ENCODE results near the gene GLB1L3. TPM values are rescaled to one million over a fixed set of nuclear protein-coding genes. Genes with fewer than 3 reads are reported as not detected.
A peak's percentile ranks its signal among the peaks of the same experiment; 100 is the strongest.
"Not testable (repeated sequence)": the region's sequence is repeated elsewhere in the genome, so short reads cannot be mapped to it uniquely, and the experiment has no call there.

Gene GLB1L3
- total RNA-seq, 1 experiment from 2014 or later = not detected

DNA sequence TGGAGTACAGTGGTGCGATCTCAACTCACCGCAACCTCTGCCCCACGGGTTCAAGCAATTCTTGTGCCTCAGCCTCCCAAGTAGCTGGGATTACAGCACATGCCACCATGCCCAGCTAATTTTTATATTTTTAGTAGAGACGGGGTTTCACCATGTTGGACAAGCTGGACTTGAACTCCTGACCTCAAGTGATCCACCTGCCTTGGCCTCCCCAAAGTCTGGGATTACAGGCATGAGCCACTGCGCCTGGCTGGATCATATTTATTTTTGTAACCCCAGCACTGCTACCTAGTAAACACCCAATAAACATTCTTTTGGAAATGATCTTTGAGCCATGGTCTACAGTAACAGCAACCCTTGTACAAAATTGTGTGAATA lies 21.0 kb upstream of the GLB1L3 start:
- H3K36me3 ChIP-seq (ENCODE audit: control insufficient read depth in 1 of 2, insufficient read depth in 2 of 2, low read length in 2 of 2); H3K4me1 ChIP-seq (ENCODE audit: control insufficient read depth in 1 of 2, insufficient read depth in 2 of 2, low read length in 2 of 2); DNase-seq (ENCODE audit: low read depth, low spot score); H4K20me1 ChIP-seq (ENCODE audit: insufficient read depth); RAD21 ChIA-PET (ENCODE audit: low non-redundant PET in 1 of 2, low total read pairs in 2 of 2, uncharacterized antibody in 2 of 2, unreplicated experiment in 2 of 2); CTCF ChIA-PET; H3K4me3 ChIP-seq (replicated peaks in 1 of 2; ENCODE audit: low read depth in 1 of 2, low read length in 2 of 2); H3K27ac ChIP-seq (ENCODE audit: low read depth, low read length); H2AFZ ChIP-seq (ENCODE audit: low read depth, low read length, poor library complexity, severe bottlenecking); H3K9me3 ChIP-seq (ENCODE audit: control insufficient read depth in 1 of 2, insufficient read depth in 1 of 2, low read depth in 1 of 2, low read length in 2 of 2); H3K9me2 ChIP-seq (ENCODE audit: insufficient read depth); BruUV-seq (replicated peaks); H3K27me3 ChIP-seq (ENCODE audit: insufficient read depth, low read length); ATAC-seq; H3K9ac ChIP-seq (ENCODE audit: low read length); POLR2A ChIA-PET: not testable (repeated sequence)
- intact Hi-C loops (cut with micrococcal nuclease) = loop anchor here (10.0 kb wide), 2 partner anchors 320 to 330 kb away; no protein-coding TSS in a partner anchor
- peaks cover 23% of the 10 kb centered on the region for H3K79me2 ChIP-seq (ENCODE audit: insufficient read depth, low read length)
- H3K4me2 ChIP-seq (ENCODE audit: low read length) = peak overlapping the region; percentile 87; the same call in 1 of the 2 replicates

DNA sequence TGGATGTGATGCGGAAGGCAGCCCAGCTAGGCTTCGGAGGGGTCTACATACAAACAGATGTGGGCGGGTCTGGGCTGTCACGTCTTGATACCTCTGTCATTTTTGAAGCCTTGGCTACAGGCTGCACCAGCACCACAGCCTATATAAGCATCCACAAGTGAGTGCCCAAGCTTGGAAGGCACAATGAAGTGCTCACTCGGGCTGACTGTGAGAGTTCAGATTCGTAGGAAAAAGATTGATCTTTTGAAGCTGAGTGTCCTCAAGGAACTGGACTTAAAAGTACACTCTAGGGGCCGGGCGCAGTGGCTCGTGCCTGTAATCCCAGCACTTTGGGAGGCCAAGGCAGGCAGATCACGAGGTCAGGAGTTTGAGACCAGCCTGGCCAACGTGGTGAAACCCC lies 19.1 kb upstream of the GLB1L3 start:
- H3K36me3 ChIP-seq (ENCODE audit: control insufficient read depth in 1 of 2, insufficient read depth in 2 of 2, low read length in 2 of 2) = peaks cover 0 to 6% of the 10 kb centered on the region in 2 experiments; a peak in 1 of 4 replicates
- H4K20me1 ChIP-seq (ENCODE audit: insufficient read depth) = no peaks in the 10 kb centered on the region
- no peak for ATAC-seq
- H3K4me2 ChIP-seq (ENCODE audit: low read length) = no peak overlapping the region
- peaks cover 2 to 9% of the 10 kb centered on the region in 2 experiments; a peak in 2 of 4 replicates for H3K4me1 ChIP-seq (ENCODE audit: control insufficient read depth in 1 of 2, insufficient read depth in 2 of 2, low read length in 2 of 2)
- CTCF ChIA-PET = no interaction called here
- H3K27ac ChIP-seq (ENCODE audit: low read depth, low read length) = no peak overlapping the region
- intact Hi-C loops (cut with micrococcal nuclease) = loop anchor here (10.0 kb wide), 2 partner anchors 318 to 332 kb away; no protein-coding TSS in a partner anchor
- no peaks in the 10 kb centered on the region for H3K9me2 ChIP-seq (ENCODE audit: insufficient read depth)
- H3K9ac ChIP-seq (ENCODE audit: low read length) = no peak overlapping the region
- no TSS peak for BruUV-seq (replicated peaks)
- no peak overlapping the region for H3K4me3 ChIP-seq (replicated peaks in 1 of 2; ENCODE audit: low read depth in 1 of 2, low read length in 2 of 2)
- RAD21 ChIA-PET (ENCODE audit: low non-redundant PET in 1 of 2, low total read pairs in 2 of 2, uncharacterized antibody in 2 of 2, unreplicated experiment in 2 of 2) = no interaction called here
- POLR2A ChIA-PET = no interaction called here
- no peak for DNase-seq (ENCODE audit: low read depth, low spot score)
- no peaks in the 10 kb centered on the region for H3K9me3 ChIP-seq (ENCODE audit: control insufficient read depth in 1 of 2, insufficient read depth in 1 of 2, low read depth in 1 of 2, low read length in 2 of 2)
- TF ChIP-seq, protein P1, sequence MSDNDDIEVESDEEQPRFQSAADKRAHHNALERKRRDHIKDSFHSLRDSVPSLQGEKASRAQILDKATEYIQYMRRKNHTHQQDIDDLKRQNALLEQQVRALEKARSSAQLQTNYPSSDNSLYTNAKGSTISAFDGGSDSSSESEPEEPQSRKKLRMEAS (IDR thresholded peaks at IDR 0.05) = no peak
- TF ChIP-seq CEBPB (IDR thresholded peaks at IDR 0.05; ENCODE audit: low read depth) (no peak), ELF1 (IDR thresholded peaks at IDR 0.05; ENCODE audit: borderline replicate concordance, low read depth) (no peak), FOSL1 (IDR thresholded peaks at IDR 0.05; ENCODE audit: low read depth) (no peak), ZFX (IDR thresholded peaks at IDR 0.05) (no peak)
- TF ChIP-seq, protein P2, sequence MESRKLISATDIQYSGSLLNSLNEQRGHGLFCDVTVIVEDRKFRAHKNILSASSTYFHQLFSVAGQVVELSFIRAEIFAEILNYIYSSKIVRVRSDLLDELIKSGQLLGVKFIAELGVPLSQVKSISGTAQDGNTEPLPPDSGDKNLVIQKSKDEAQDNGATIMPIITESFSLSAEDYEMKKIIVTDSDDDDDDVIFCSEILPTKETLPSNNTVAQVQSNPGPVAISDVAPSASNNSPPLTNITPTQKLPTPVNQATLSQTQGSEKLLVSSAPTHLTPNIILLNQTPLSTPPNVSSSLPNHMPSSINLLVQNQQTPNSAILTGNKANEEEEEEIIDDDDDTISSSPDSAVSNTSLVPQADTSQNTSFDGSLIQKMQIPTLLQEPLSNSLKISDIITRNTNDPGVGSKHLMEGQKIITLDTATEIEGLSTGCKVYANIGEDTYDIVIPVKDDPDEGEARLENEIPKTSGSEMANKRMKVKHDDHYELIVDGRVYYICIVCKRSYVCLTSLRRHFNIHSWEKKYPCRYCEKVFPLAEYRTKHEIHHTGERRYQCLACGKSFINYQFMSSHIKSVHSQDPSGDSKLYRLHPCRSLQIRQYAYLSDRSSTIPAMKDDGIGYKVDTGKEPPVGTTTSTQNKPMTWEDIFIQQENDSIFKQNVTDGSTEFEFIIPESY (IDR thresholded peaks at IDR 0.05; ENCODE audit: extremely low read depth, insufficient replicate concordance, low read length) = no peak
- H3K79me2 ChIP-seq (ENCODE audit: insufficient read depth, low read length) = peaks cover 23% of the 10 kb centered on the region
- no peaks in the 10 kb centered on the region for H3K27me3 ChIP-seq (ENCODE audit: insufficient read depth, low read length)
- no peak overlapping the region for H2AFZ ChIP-seq (ENCODE audit: low read depth, low read length, poor library complexity, severe bottlenecking)
